ENCODE measurements around the gene RASL11B. TPM values are rescaled to one million over a fixed set of nuclear protein-coding genes. Genes with fewer than 3 reads are reported as not detected.

RASL11B gene
- total and polyA plus RNA-seq, 10 of the 15 experiments (the other 5 are each of a cell fraction or from before 2014, with no cell fraction given) = 0.06 to 0.45 (median 0.08) TPM; not detected in 5

GRCh38 chr4:52883183-52883621, 21.1 kb downstream of the RASL11B start:
- RAD21 ChIA-PET (ENCODE audit: unreplicated experiment) = no interaction called here
- H4K20me1 ChIP-seq (ENCODE audit: control insufficient read depth, insufficient read depth) = no peaks in the 10 kb centered on the region
- intact Hi-C loops (cut with micrococcal nuclease; ENCODE audit: unreplicated experiment) = no loop called here
- no peak overlapping the region for H2AFZ ChIP-seq (ENCODE audit: control insufficient read depth, low read depth, low read length)
- no peak overlapping the region for H3K4me3 ChIP-seq
- H3K79me2 ChIP-seq (ENCODE audit: control insufficient read depth, insufficient read depth, low read length) = no peaks in the 10 kb centered on the region
- ATAC-seq (no peak), DNase-seq (ENCODE audit: low read depth, low spot score) (no peak), FAIRE-seq (no peak)
- H3K4me2 ChIP-seq (ENCODE audit: control insufficient read depth, insufficient read depth) = no peak overlapping the region
- POLR2A ChIA-PET = no interaction called here
- no TSS peak for BruUV-seq (replicated peaks)
- in situ Hi-C loops (cut with MboI) = no loop called here
- no peaks in the 10 kb centered on the region for H3K4me1 ChIP-seq (ENCODE audit: control insufficient read depth, insufficient read depth, low read length)
- 69% methylated on average over 4 of the region's 4 CpGs for WGBS (ENCODE audit: insufficient coverage, insufficient replicate concordance, low lambda C conversion rate, missing lambda C conversion rate)
- TF ChIP-seq SIN3A (IDR thresholded peaks at IDR 0.05; ENCODE audit: low read depth, low read length) (no peak), CHD4 (IDR thresholded peaks at IDR 0.05) (no peak), RELA (IDR thresholded peaks at IDR 0.05; ENCODE audit: borderline replicate concordance, partially characterized antibody) (no peak), HSF1 (IDR thresholded peaks at IDR 0.05; ENCODE audit: low read depth, low read length) (no peak), YBX1 (IDR thresholded peaks at IDR 0.05) (no peak), RCOR1 (conservative IDR thresholded peaks at IDR 0.05; ENCODE audit: low read depth, low read length) (no peak), ESRRA (IDR thresholded peaks at IDR 0.05; ENCODE audit: low read length) (no peak), ZNF24 (IDR thresholded peaks at IDR 0.05) (no peak), EED (IDR thresholded peaks at IDR 0.05; ENCODE audit: low read depth) (no peak), ZBTB11 (CRISPR knock-in tag; IDR thresholded peaks at IDR 0.05) (no peak), CEBPB (IDR thresholded peaks at IDR 0.05; ENCODE audit: borderline replicate concordance in 1 of 2, low read depth in 2 of 2, low read length in 2 of 2) (no peak), CHD1 (IDR thresholded peaks at IDR 0.05; ENCODE audit: low read depth, low read length) (no peak), E4F1 (IDR thresholded peaks at IDR 0.05; ENCODE audit: borderline replicate concordance, partially characterized antibody) (no peak), SPI1 (IDR thresholded peaks at IDR 0.05; ENCODE audit: borderline replicate concordance, insufficient read depth, low read depth, low read length) (no peak), IRF5 (IDR thresholded peaks at IDR 0.05; ENCODE audit: borderline replicate concordance) (no peak)
- H3K9ac ChIP-seq (ENCODE audit: control insufficient read depth, insufficient read depth, low read length) = no peak overlapping the region
- no peaks in the 10 kb centered on the region; the same call in 2 of the 3 replicates for H3K9me3 ChIP-seq (replicated peaks; ENCODE audit: control insufficient read depth, insufficient read depth, low read length)
- no peaks in the 10 kb centered on the region for H3K27me3 ChIP-seq (replicated peaks in 1 of 2; ENCODE audit: control insufficient read depth in 2 of 2, insufficient read depth in 2 of 2, low read length in 1 of 2)
- H3K27ac ChIP-seq (ENCODE audit: control insufficient read depth, insufficient read depth) = no peak overlapping the region
- H3K36me3 ChIP-seq (ENCODE audit: control insufficient read depth in 2 of 2, insufficient read depth in 2 of 2, low read length in 1 of 2) = peaks cover 0 to 2% of the 10 kb centered on the region in 2 experiments; a peak in 2 of 4 replicates
- CTCF ChIA-PET = interaction anchor here (0.7 to 3.9 kb wide), 2 partner anchors 9 to 28 kb away, joined by 3 to 18 read pairs; no protein-coding TSS in a partner anchor
- SMC1A ChIA-PET (ENCODE audit: uncharacterized antibody, unreplicated experiment) = interaction anchor here (1.0 kb wide), 1 partner anchor 12 kb away, joined by 3 read pairs; no protein-coding TSS in a partner anchor
